SK-N-MC (cell line): Measurements from ENCODE around the gene PPP1R12C.

Source experiments
- EZH2 ChIP-seq: fragments of 200-600 bp; sonication (generic); IDR thresholded peaks from one replicate; pipeline ENCODE4 v1.6.1; 2017; ENCODE audit warnings: antibody characterized with exemption
- POLR2AphosphoS5 ChIP-seq: IDR thresholded peaks from 2 replicates; pipeline ENCODE4 v1.6.1; 2012; ENCODE audit warnings: mild to moderate bottlenecking, low read depth, low read length, borderline replicate concordance

- TF ChIP-seq EZH2 (no peak), POLR2AphosphoS5 (peak; percentile 57)
Measured at GRCh38 chr19:55146705-55147273, 29.4 kb upstream of the PPP1R12C start.
